IPS-20b (cell line): ENCODE data around the gene SH3YL1.

Source experiments
- H3K27ac ChIP-seq: one replicate; pipeline ENCODE4 v1.5.1; 2013; ENCODE audit warnings: low read length
- H3K27me3 ChIP-seq: 2 replicates; pipeline ENCODE4 v1.6.1; 2013; ENCODE audit warnings: mild to moderate bottlenecking, low read length, inconsistent platforms; ENCODE audit not compliant: insufficient read depth
- H3K36me3 ChIP-seq: 2 replicates; pipeline ENCODE4 v1.6.1; 2013; ENCODE audit warnings: low read depth, mild to moderate bottlenecking, inconsistent platforms, low read length, moderate library complexity; ENCODE audit not compliant: insufficient read depth
- H3K4me1 ChIP-seq: 2 replicates; pipeline ENCODE4 v1.6.1; 2013; ENCODE audit warnings: mild to moderate bottlenecking, control low read depth, inconsistent platforms, low read length, moderate library complexity; ENCODE audit not compliant: insufficient read depth
- H3K4me3 ChIP-seq: 2 replicates; pipeline ENCODE4 v1.5.1; 2013; ENCODE audit warnings: mild to moderate bottlenecking, low read length, inconsistent platforms
- H3K9ac ChIP-seq: 2 replicates; pipeline ENCODE4 v1.6.1; 2013; ENCODE audit warnings: low read depth, mild to moderate bottlenecking, inconsistent platforms, low read length, moderate library complexity
- H3K9me3 ChIP-seq: 2 replicates; pipeline ENCODE4 v1.6.1; 2013; ENCODE audit warnings: mild to moderate bottlenecking, low read depth, low read length, inconsistent platforms; ENCODE audit not compliant: insufficient read depth

SH3YL1 gene, protein sequence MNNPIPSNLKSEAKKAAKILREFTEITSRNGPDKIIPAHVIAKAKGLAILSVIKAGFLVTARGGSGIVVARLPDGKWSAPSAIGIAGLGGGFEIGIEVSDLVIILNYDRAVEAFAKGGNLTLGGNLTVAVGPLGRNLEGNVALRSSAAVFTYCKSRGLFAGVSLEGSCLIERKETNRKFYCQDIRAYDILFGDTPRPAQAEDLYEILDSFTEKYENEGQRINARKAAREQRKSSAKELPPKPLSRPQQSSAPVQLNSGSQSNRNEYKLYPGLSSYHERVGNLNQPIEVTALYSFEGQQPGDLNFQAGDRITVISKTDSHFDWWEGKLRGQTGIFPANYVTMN

DNA sequence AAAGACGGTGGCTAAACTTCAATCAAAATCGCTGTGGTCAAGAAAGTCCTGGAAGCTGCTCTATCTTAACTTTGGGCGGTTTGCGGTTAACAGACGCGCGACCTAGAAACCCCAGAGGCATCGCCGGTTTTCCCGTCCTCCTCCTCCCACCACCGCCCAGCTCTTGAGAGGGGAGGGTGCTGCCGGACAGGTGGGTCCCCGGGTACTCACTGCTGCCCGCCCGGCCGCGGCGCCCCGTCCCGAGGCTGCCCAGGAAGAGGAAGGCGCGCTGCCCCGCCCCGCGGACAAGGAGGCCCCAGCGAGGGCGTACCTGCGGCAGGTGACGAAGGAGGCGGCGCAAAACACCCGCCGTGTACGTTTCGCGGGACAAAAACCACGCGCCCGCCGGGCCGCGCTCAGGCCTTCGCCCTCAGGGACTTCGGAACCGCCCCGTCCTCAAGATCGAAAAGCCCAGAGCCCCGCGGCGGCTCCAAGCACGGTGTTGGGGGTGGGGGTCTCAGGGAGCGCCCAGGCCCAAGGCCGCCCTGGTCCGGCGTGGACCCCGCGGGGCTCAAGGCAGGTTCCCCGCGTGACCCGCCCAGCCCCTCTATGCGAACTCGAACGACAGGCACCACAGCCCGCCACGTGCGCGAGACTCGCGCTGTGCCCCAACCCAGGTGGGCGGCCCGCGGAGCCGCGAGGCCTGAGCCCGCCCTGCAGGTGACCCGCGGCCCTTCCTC is at the start of gene SH3YL1:
SH3YL1 (minus strand) TSS at position 259 of the 719 bp plus-strand sequence; CDS start at position 211, 48 bp downstream.
- Histone ChIP-seq H3K4me1 (peaks cover 5% of the 10 kb centered on the region; the same call in 1 of the 2 replicates), H3K9ac (peak within 1 kb of the TSS; percentile 90), H3K4me3 (peak within 1 kb of the TSS; percentile 90), H3K27me3 (peaks cover 18% of the 10 kb centered on the region; the same call in 1 of the 2 replicates), H3K9me3 (peaks cover 1% of the 10 kb centered on the region; the same call in 1 of the 2 replicates), H3K36me3 (peaks cover 8% of the 10 kb centered on the region; the same call in 1 of the 2 replicates), H3K27ac (peak within 1 kb of the TSS; percentile 65)

DNA sequence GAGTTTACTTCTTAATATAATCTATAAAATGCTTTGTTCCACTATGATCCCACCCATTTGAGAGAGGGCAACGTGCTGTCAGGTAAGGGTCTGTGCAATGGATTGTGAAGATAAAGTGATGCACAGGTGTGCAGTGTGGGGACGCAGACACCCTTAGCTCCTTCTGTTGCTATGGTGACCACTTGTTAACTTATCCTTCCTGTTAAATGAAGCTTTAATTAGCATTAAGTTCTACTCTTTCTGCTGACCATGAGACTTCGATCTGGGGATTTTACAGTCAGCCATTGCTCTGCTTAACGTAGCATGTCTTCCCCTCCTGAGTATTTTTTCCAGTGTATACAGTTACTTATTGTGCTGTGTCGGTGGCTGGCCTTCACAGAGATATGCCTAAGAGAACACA is 47.2 kb upstream of the SH3YL1 start:
- H3K4me3 ChIP-seq, result no peak overlapping the region
- H3K27ac ChIP-seq, result no peak overlapping the region
- H3K9me3 ChIP-seq, result no peaks in the 10 kb centered on the region
- H3K27me3 ChIP-seq, result no peaks in the 10 kb centered on the region
- no peaks in the 10 kb centered on the region for H3K36me3 ChIP-seq
- H3K9ac ChIP-seq, result no peak overlapping the region
- H3K4me1 ChIP-seq, result peaks cover 18% of the 10 kb centered on the region

DNA sequence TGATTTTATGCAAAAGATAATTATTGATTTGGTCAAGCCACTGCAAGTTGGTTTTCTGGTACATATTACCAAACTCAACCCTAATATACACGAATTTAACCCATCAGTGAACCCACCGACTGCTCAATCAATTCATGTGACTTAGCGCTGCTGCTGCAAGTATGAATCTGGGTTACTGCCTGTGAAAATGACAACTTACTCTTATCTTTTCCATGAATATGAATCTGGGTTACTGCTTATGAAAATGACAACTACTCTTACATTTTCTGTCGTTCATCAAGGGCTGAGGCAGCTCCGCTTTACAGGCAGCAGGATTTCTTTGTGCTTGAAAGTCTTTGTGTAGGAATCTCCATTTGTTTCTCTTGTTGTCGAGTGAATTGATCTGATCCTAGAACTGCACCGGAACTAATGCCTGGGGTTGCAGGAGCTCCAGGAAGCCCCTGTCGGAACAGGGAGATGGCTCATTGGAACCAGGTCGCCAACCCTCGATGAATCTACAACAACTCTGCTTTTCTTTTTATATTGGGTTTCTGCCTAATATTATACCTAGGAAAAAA is 46.2 kb upstream of the SH3YL1 start:
- peak overlapping the region; percentile 8; the same call in 1 of the 2 replicates for H3K9ac ChIP-seq
- H3K27ac ChIP-seq, result no peak overlapping the region
- H3K9me3 ChIP-seq, result no peaks in the 10 kb centered on the region
- H3K27me3 ChIP-seq, result no peaks in the 10 kb centered on the region
- no peak overlapping the region for H3K4me3 ChIP-seq
- H3K36me3 ChIP-seq, result no peaks in the 10 kb centered on the region
- peaks cover 18% of the 10 kb centered on the region for H3K4me1 ChIP-seq

DNA sequence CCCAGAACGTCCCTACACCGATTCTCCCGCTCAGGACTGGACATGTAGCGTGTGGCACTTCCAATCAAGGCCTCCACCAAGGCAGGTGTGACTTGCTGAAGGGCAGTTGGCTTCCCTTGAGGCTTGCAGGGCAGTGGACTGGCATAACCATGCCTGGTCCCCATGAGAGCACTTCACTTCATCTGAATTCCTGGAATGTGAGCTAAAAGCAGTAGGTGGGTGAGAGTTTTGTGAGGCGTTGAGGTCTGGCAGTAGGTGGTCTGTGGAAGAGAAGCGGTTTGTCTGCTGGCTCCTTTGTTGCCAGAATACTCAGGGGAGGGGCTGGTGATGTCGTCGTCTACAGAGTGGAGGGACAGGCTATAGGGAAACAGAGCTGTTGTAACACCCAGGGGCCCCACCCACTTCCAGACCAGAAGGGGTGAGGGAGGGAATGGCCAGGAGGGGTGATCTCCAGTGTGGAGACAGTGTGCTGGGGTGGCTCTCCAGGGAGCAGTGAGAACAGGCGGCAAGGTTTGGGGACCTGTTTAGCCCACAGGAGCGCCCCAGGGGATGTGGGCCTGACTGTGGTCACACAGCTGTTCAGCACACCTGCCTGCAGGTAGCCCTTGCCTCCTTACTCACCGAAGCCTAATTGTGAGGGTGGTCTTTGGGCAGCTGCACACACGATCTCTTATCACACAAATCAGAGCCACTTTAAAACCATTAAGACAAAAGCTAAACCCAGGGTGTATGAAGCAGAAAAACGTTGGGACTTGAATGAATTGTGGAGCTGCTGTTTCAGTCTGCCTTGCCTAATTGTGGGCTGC is 45.5 kb upstream of the SH3YL1 start:
- Histone ChIP-seq H3K9me3 (no peaks in the 10 kb centered on the region), H3K9ac (peak overlapping the region; percentile 8; the same call in 1 of the 2 replicates), H3K4me3 (no peak overlapping the region; the same call in 1 of the 2 replicates), H3K4me1 (peaks cover 18% of the 10 kb centered on the region), H3K27me3 (no peaks in the 10 kb centered on the region), H3K27ac (no peak overlapping the region), H3K36me3 (no peaks in the 10 kb centered on the region)

DNA sequence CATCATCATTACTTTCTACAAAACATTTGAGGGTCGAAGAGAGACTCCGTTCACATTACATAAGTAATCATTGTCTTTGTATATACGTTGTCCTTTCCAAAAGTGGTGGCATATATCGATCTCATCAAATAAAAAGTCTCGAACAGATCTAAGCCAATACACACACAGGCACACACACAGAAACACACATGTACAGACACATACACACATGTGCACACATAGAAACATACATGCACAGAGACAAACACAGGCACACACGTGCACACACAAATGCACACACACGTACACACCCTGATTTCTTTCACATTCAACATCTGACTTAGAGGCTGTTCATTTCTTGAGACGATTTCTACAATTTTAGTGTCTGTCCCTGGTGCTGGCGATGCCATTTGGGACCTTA is 41.5 kb upstream of the SH3YL1 start:
- Histone ChIP-seq H3K36me3 (no peaks in the 10 kb centered on the region), H3K4me3 (no peak overlapping the region), H3K9ac (no peak overlapping the region), H3K27me3 (no peaks in the 10 kb centered on the region; the same call in 1 of the 2 replicates), H3K4me1 (peaks cover 15% of the 10 kb centered on the region), H3K9me3 (no peaks in the 10 kb centered on the region), H3K27ac (no peak overlapping the region)

DNA sequence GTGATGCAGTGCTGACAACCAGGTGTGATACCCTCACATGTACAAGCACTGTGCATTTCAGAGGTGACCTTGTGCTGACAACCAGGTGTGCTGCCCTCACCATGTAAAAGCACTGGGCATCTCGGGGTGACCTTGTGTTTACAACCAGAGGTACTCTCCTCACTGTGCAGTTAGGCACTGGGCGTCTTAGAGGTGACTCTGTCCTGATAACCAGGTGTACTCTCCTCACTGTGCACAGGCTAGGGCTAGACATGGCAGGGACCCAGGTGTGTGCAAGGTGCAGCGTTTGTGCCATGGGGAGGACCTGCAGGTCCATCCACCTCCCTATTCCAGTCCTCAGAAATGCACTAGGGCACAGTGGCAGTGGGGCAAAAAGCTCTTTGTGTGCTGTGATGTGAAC is 32.5 kb upstream of the SH3YL1 start:
- Histone ChIP-seq H3K4me1 (no peaks in the 10 kb centered on the region), H3K36me3 (no peaks in the 10 kb centered on the region), H3K9me3 (no peaks in the 10 kb centered on the region), H3K27me3 (peaks cover 14% of the 10 kb centered on the region), H3K9ac (no peak overlapping the region), H3K4me3 (no peak overlapping the region), H3K27ac (no peak overlapping the region)

DNA sequence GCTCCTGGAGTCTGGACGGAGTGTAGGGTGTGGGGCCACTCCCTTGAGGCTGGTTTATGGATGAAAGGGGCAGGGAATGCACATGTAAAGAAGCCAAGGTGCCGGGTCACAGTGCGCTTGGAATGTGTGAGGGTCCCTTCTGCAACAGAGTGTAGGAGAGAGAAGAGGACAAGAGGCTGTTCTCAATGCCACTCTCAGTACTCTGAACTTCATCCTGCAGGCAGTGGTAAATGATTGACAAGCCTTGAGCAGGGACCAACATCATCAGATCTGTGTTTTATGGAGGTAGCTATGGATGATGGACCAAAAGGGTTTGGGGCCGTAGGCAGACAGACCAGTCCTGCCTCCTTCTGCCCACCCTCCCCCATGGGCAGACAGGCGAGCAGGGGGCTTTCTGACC is 31.3 kb upstream of the SH3YL1 start:
- H3K4me1 ChIP-seq, result no peaks in the 10 kb centered on the region
- no peak overlapping the region for H3K4me3 ChIP-seq

DNA sequence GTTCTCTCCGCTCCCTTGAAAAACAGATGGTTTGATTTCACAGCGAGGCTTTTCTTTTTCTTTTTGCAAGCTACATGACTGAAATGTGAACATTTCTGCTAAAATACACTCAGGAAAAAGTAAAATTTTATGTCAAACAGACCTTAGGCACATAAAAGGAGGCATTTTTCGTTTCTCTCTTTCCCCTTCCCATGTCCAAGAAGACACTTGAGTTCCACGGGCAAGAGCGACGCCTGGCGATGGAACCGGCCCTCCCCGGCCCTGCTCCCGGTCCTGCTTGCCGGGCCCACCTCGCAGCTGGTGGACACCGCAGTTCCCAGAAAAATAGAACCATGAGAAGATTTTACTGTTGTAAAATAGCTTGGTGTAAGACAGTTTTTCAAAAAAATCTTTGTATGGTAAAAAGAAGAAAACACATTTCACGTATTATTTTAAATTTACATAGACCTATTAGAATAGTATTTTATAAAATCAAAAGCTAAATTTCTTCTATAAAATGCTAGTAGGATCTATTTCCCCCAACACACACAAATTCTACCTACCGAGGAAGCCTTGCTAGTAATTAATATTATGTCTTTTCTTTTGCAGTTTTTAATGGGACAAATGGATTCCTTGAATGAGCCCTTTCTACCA is 26.4 kb upstream of the SH3YL1 start:
- no peaks in the 10 kb centered on the region for H3K9me3 ChIP-seq
- H3K4me3 ChIP-seq, result peak overlapping the region; percentile 76
- H3K27me3 ChIP-seq, result peaks cover 68% of the 10 kb centered on the region
- peaks cover 15% of the 10 kb centered on the region for H3K4me1 ChIP-seq
- H3K9ac ChIP-seq, result no peak overlapping the region; the same call in 1 of the 2 replicates
- no peaks in the 10 kb centered on the region for H3K36me3 ChIP-seq
- H3K27ac ChIP-seq, result no peak overlapping the region

More for the DNA sequence above, 31.3 kb upstream of the SH3YL1 start:
- Histone ChIP-seq H3K27me3 (peaks cover 27% of the 10 kb centered on the region), H3K9ac (no peak overlapping the region), H3K27ac (no peak overlapping the region), H3K9me3 (no peaks in the 10 kb centered on the region), H3K36me3 (no peaks in the 10 kb centered on the region)

DNA sequence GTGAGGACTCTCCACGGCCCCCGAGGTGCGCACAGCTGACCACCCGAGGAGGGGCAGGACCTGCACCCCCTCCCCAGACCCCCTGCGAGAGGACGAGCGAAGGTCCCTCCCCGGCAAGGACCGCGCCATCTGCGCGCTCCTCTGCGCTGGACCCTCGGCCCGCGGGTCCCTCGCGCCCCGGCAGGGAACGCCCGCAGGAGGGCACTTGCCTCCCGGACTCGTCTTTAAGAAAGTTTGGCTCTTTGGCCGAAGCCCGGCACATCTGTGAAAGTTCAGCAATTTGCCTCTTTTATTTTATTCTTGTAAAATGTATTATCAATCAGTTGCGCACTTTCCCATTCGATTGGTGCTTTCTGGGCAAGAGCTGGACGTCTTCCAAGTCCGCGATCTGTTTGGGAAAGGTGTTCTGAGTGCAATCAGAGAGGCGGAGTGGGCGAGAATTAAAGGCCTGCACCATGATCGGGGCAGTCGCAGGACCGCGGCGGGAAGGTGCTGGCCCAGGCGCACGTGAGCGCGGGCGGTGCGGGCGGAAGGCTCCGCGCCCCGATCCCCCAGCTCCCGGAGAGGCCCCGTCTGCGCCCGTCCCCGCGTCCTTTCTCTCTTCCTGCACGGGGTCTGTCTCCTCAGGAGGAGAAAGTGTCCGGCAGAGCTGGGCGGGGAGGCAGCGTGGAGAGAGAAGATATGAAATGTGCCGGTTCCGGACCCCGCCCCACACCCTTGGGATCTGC is 25.7 kb upstream of the SH3YL1 start:
- peaks cover 21% of the 10 kb centered on the region for H3K4me1 ChIP-seq
- H3K27ac ChIP-seq, result no peak overlapping the region
- no peaks in the 10 kb centered on the region for H3K9me3 ChIP-seq
- H3K27me3 ChIP-seq, result peaks cover 75% of the 10 kb centered on the region
- H3K36me3 ChIP-seq, result no peaks in the 10 kb centered on the region
- peak overlapping the region; percentile 76 for H3K4me3 ChIP-seq
- peak overlapping the region; percentile 41; the same call in 1 of the 2 replicates for H3K9ac ChIP-seq

DNA sequence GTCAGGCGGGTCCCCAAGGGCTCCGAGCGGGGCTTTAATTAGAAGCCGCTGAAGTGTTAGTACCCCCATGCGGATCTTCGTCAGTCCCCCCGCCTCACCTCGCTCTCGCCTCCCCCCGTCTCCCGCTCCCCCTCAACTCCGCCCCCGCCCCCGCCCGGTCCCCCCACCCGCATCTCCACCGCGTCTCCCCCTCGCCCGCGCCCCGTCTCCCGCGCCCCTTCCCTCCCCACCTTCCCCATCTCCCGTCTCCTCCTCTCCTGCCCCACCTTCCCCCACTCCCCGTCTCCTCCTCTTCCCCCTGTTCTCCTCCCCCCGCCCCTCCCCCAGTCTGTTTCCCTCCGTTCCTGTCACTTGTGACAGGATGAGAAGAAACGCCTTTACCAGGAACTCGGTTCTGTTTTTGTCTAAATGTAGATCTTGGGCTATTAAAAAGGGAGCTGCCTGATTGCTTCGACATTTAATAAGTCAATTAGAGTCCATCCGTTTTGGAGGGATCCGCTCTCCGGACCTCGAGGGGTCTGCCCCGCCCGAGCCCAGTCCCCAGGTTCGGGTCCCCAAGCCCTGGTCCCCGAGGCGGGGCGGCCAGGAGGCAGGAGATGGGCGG is 25.0 kb upstream of the SH3YL1 start:
- Histone ChIP-seq H3K27me3 (peaks cover 76% of the 10 kb centered on the region), H3K9me3 (no peaks in the 10 kb centered on the region), H3K4me1 (peaks cover 28% of the 10 kb centered on the region), H3K36me3 (no peaks in the 10 kb centered on the region), H3K27ac (no peak overlapping the region), H3K9ac (no peak overlapping the region), H3K4me3 (peak overlapping the region; percentile 76; the same call in 1 of the 2 replicates)
